IMR-90 (cell line): ENCODE measurements around the gene ENDOD1. TPM values are rescaled to one million over a fixed set of nuclear protein-coding genes. Genes with fewer than 3 reads are reported as not detected.

Source experiments
- ATAC-seq: fragments of 200-7000 bp; cut with Tn5 transposase; 2 replicates; pipeline ENCODE4 v1.9.1; 2020; ENCODE audit warnings: low read depth, mild to moderate bottlenecking, moderate library complexity
- BruUV-seq: library from RNA; stranded (reverse); fragments of 400-500 nt; replicated peaks from 2 replicates; lab custom pipeline; 2021; lab: Mats Ljungman, UMichigan
- CTCF ChIA-PET: fragments of 300-600 bp; formaldehyde crosslinking; extraction: SDS; loops from one replicate; lab custom pipeline; 2021; ENCODE audit warnings: antibody characterized with exemption; lab: Yijun Ruan, JAX
- POLR2A ChIA-PET: fragments of 300-600 bp; sonication (Branson Sonifier 250); formaldehyde crosslinking; loops from one replicate; lab custom pipeline; 2022; ENCODE audit warnings: antibody characterized with exemption; ENCODE audit not compliant: unreplicated experiment; lab: Charles Lee
- DNase-seq: peaks from one replicate; pipeline ENCODE4 v3.0.0; 2013
- H2AFZ ChIP-seq: replicated peaks from 2 replicates; pipeline ENCODE3; 2013; ENCODE audit warnings: low read length, mild to moderate bottlenecking; ENCODE audit not compliant: poor library complexity
- H2AK5ac ChIP-seq: 2 replicates; pipeline ENCODE4 v1.6.1; 2013; ENCODE audit warnings: low read depth, low read length, inconsistent platforms
- H2AK9ac ChIP-seq: replicated peaks from 2 replicates; pipeline ENCODE3; 2013; ENCODE audit warnings: mild to moderate bottlenecking, low read depth, low read length, moderate library complexity; ENCODE audit not compliant: poor library complexity
- H2BK120ac ChIP-seq: 2 replicates; pipeline ENCODE4 v1.6.1; 2013; ENCODE audit warnings: low read depth, low read length, inconsistent platforms
- H2BK15ac ChIP-seq: 3 replicates; pipeline ENCODE4 v1.6.1; 2013; ENCODE audit warnings: low read depth, low read length, inconsistent platforms
- H2BK20ac ChIP-seq: 2 replicates; pipeline ENCODE4 v1.6.1; 2013; ENCODE audit warnings: low read depth, mild to moderate bottlenecking, inconsistent platforms, low read length, moderate library complexity
- H2BK5ac ChIP-seq: 2 replicates; pipeline ENCODE4 v1.6.1; 2013; ENCODE audit warnings: mild to moderate bottlenecking, low read depth, low read length, inconsistent platforms; ENCODE audit not compliant: poor library complexity, severe bottlenecking
- H3K14ac ChIP-seq: replicated peaks from 2 replicates; pipeline ENCODE4 v1.6.1; 2013; ENCODE audit warnings: low read depth, low read length, inconsistent platforms
- H3K18ac ChIP-seq: 2 replicates; pipeline ENCODE4 v1.6.1; 2013; ENCODE audit warnings: low read depth, low read length, control low read depth
- H3K23ac ChIP-seq: 2 replicates; pipeline ENCODE4 v1.6.1; 2013; ENCODE audit warnings: low read depth, low read length, inconsistent platforms
- H3K27ac ChIP-seq: 2 replicates; pipeline ENCODE4 v1.5.1; 2013; ENCODE audit warnings: mild to moderate bottlenecking, control low read depth, low read length; ENCODE audit not compliant: insufficient read depth
- H3K27me3 ChIP-seq: 2 replicates; pipeline ENCODE4 v1.6.1; 2013; ENCODE audit warnings: low read length; ENCODE audit not compliant: control insufficient read depth, insufficient read depth
- H3K36me3 ChIP-seq: 2 replicates; pipeline ENCODE4 v1.6.1; 2013; ENCODE audit warnings: low read length, mixed read lengths; ENCODE audit not compliant: control insufficient read depth, insufficient read depth
- H3K4ac ChIP-seq: 2 replicates; pipeline ENCODE4 v1.6.1; 2013; ENCODE audit warnings: low read depth, low read length, inconsistent platforms
- H3K4me1 ChIP-seq: 2 replicates; pipeline ENCODE4 v1.6.1; 2013; ENCODE audit warnings: low read length, mixed read lengths; ENCODE audit not compliant: control insufficient read depth, insufficient read depth
- H3K4me2 ChIP-seq: 2 replicates; pipeline ENCODE4 v1.6.1; 2013; ENCODE audit warnings: low read depth, mild to moderate bottlenecking, control low read depth, low read length, moderate library complexity
- H3K4me3 ChIP-seq: 2 replicates; pipeline ENCODE4 v1.5.1; 2013; ENCODE audit warnings: low read depth, mild to moderate bottlenecking, control low read depth, low read length, moderate library complexity; ENCODE audit not compliant: insufficient read depth
- H3K56ac ChIP-seq: 2 replicates; pipeline ENCODE4 v1.6.1; 2013; ENCODE audit warnings: low read length, inconsistent platforms; ENCODE audit not compliant: insufficient read depth; ENCODE audit errors: extremely low read depth
- H3K79me1 ChIP-seq, 2 experiments: 2 replicates each; pipeline ENCODE4 v1.6.1; 2013; ENCODE audit warnings: low read length in 2 of 2, inconsistent platforms in 1 of 2, low read depth in 1 of 2
- H3K9ac ChIP-seq: 2 replicates; pipeline ENCODE4 v1.6.1; 2013; ENCODE audit warnings: low read depth, low read length, control low read depth
- H3K9me1 ChIP-seq: 2 replicates; pipeline ENCODE4 v1.6.1; 2013; ENCODE audit warnings: low read length, inconsistent platforms; ENCODE audit not compliant: insufficient read depth
- H3K9me3 ChIP-seq: 2 replicates; pipeline ENCODE4 v1.6.1; 2013; ENCODE audit warnings: low read length; ENCODE audit not compliant: control insufficient read depth, insufficient read depth
- H4K20me1 ChIP-seq: 2 replicates; pipeline ENCODE4 v1.6.1; 2013; ENCODE audit warnings: low read length, inconsistent platforms; ENCODE audit not compliant: insufficient read depth
- H4K5ac ChIP-seq: 2 replicates; pipeline ENCODE4 v1.6.1; 2013; ENCODE audit warnings: mild to moderate bottlenecking, low read depth, low read length, control low read depth
- H4K8ac ChIP-seq, 2 experiments: 2 replicates each; pipeline ENCODE4 v1.6.1; 2013; ENCODE audit warnings: low read depth in 2 of 2, low read length in 2 of 2, control low read depth in 1 of 2, inconsistent platforms in 1 of 2
- H4K91ac ChIP-seq: 2 replicates; pipeline ENCODE4 v1.6.1; 2013; ENCODE audit warnings: low read depth, low read length, inconsistent platforms; ENCODE audit not compliant: insufficient read depth
- BHLHE40 ChIP-seq: fragments of 150-350 bp; IDR thresholded peaks from 2 replicates; pipeline ENCODE4 v1.6.1; 2016; ENCODE audit warnings: mild to moderate bottlenecking, low read depth, low read length
- CHD1 ChIP-seq: IDR thresholded peaks from 2 replicates; pipeline ENCODE4 v1.6.1; 2012; ENCODE audit warnings: low read depth, low read length, improper control_type of control experiment
- CTCF ChIP-seq: conservative IDR thresholded peaks from 2 replicates; pipeline ENCODE4 v1.5.1; 2012; ENCODE audit warnings: mild to moderate bottlenecking, low read depth, low read length, improper control_type of control experiment
- ELK1 ChIP-seq: fragments of 150-350 bp; IDR thresholded peaks from 2 replicates; pipeline ENCODE4 v1.6.1; 2016; ENCODE audit warnings: low read depth, mild to moderate bottlenecking, low read length, moderate library complexity, borderline replicate concordance
- FOS ChIP-seq: fragments of 150-350 bp; IDR thresholded peaks from 2 replicates; pipeline ENCODE4 v1.6.1; 2016; ENCODE audit warnings: low read depth, low read length
- MAFK ChIP-seq: IDR thresholded peaks from 2 replicates; pipeline ENCODE4 v1.6.1; 2012; ENCODE audit warnings: low read depth, low read length, improper control_type of control experiment
- MAZ ChIP-seq: IDR thresholded peaks from 2 replicates; pipeline ENCODE4 v1.6.1; 2012; ENCODE audit warnings: low read depth, mild to moderate bottlenecking, low read length, improper control_type of control experiment, moderate library complexity, borderline replicate concordance
- MXI1 ChIP-seq: IDR thresholded peaks from 2 replicates; pipeline ENCODE4 v1.6.1; 2012; ENCODE audit warnings: low read depth, mild to moderate bottlenecking, low read length, moderate library complexity, borderline replicate concordance
- NFE2L2 ChIP-seq: fragments of 150-350 bp; IDR thresholded peaks from 2 replicates; pipeline ENCODE4 v1.6.1; 2016; ENCODE audit warnings: low read depth, mild to moderate bottlenecking, low read length
- POLR2A ChIP-seq: IDR thresholded peaks from 2 replicates; pipeline ENCODE4 v1.6.1; 2012; ENCODE audit warnings: mild to moderate bottlenecking, low read depth, low read length
- RAD21 ChIP-seq: IDR thresholded peaks from 2 replicates; pipeline ENCODE4 v1.6.1; 2012; ENCODE audit warnings: low read length, improper control_type of control experiment
- RCOR1 ChIP-seq: IDR thresholded peaks from 2 replicates; pipeline ENCODE4 v1.6.1; 2012; ENCODE audit warnings: mild to moderate bottlenecking, low read length, improper control_type of control experiment; ENCODE audit not compliant: insufficient replicate concordance
- RFX5 ChIP-seq: IDR thresholded peaks from 2 replicates; pipeline ENCODE4 v1.8.0; 2012; ENCODE audit warnings: low read depth, mild to moderate bottlenecking, low read length, moderate library complexity
- USF2 ChIP-seq: fragments of 150-350 bp; IDR thresholded peaks from 2 replicates; pipeline ENCODE4 v1.6.1; 2017; ENCODE audit warnings: mild to moderate bottlenecking, antibody characterized with exemption, low read length, low read depth
- WGBS, 2 experiments: methylation state at CpG; one replicate each; pipeline versions ENCODE4 v1.1.5 to v1.1.7; 2013; ENCODE audit warnings: missing lambda C conversion rate in 2 of 2; ENCODE audit not compliant: insufficient read length in 1 of 2; ENCODE audit errors: extremely low coverage in 2 of 2; 5-methylcytosine and 5-hydroxymethylcytosine counted together
- dilution Hi-C: fragments of 300-500 bp; cut with HindIII; formaldehyde crosslinking; loops from one replicate; pipeline ENCODE4 v1.14.3; 2018; ENCODE audit warnings: low sequenced_read_pairs; ENCODE audit not compliant: unreplicated experiment
- in situ Hi-C: fragments of 300-500 bp; cut with MboI; formaldehyde crosslinking; loops from 3 replicates; pipeline ENCODE4 v1.14.3; 2019; ENCODE audit warnings: low sequenced_read_pairs, inconsistent platforms, mixed read lengths
- intact Hi-C: fragments of 100-400 bp; cut with micrococcal nuclease; formaldehyde crosslinking; loops from 2 replicates; pipeline ENCODE4 v1.10.0; 2022
- polyA plus RNA-seq, 3 experiments: library from polyadenylated mRNA; depleted of rRNA; stranded (reverse); fragments of >200 nt; gene quantifications; 2 replicates each; pipeline ENCODE4 v1.2.3, GENCODE V29; 2012; ENCODE audit warnings: low replicate concordance in 1 of 3
- total RNA-seq: library from RNA; depleted of rRNA; stranded (reverse); fragments of >200 nt; gene quantifications from 2 replicates; pipeline ENCODE4 v1.2.3, GENCODE V29; 2012

The ENDOD1 gene
- total and polyA plus RNA-seq, 2 of the 4 experiments (the other 2 are of a cell fraction), result 7.0 to 17.6 TPM

- POLR2A ChIA-PET, result no interaction called here
These were observed 33.9 kb downstream of the ENDOD1 start for GRCh38 chr11:95123556-95123955.

More at GRCh38 chr11:95123556-95123955, 33.9 kb downstream of the ENDOD1 start:
- no peak overlapping the region for H3K27ac ChIP-seq
- no peaks in the 10 kb centered on the region for H3K27me3 ChIP-seq
- TF ChIP-seq CTCF (no peak), ELK1 (no peak), FOS (no peak), MAFK (no peak), USF2 (no peak), POLR2A (no peak), RCOR1 (no peak), CHD1 (no peak), RFX5 (no peak), MAZ (no peak), BHLHE40 (no peak), MXI1 (no peak), NFE2L2 (no peak), RAD21 (no peak)
- H3K4ac ChIP-seq, result no peak overlapping the region
- WGBS, 2 experiments, result no CpG with 5 or more reads among the region's 3 CpGs
- no peaks in the 10 kb centered on the region for H3K79me1 ChIP-seq
- dilution Hi-C loops, result no loop called here
- no peak overlapping the region for H2AK9ac ChIP-seq
- H4K20me1 ChIP-seq, result no peaks in the 10 kb centered on the region
- DNase-seq (no peak), ATAC-seq (no peak)
- no peak overlapping the region for H3K4me3 ChIP-seq
- BruUV-seq, result no TSS peak
- no peak overlapping the region for H2BK120ac ChIP-seq
- H2AK5ac ChIP-seq, result no peak overlapping the region
- H2BK5ac ChIP-seq, result no peak overlapping the region
- no peak overlapping the region for H3K4me2 ChIP-seq
- no peak overlapping the region for H3K14ac ChIP-seq
- H4K91ac ChIP-seq, result no peak overlapping the region
- H3K9me3 ChIP-seq, result no peaks in the 10 kb centered on the region
- H2BK15ac ChIP-seq, result no peak overlapping the region
- H3K36me3 ChIP-seq, result no peaks in the 10 kb centered on the region
- H3K23ac ChIP-seq, result no peak overlapping the region
- H3K56ac ChIP-seq, result no peak overlapping the region
- no peak overlapping the region for H3K18ac ChIP-seq
- no peak overlapping the region for H3K9ac ChIP-seq
- H4K5ac ChIP-seq, result no peak overlapping the region
- intact Hi-C loops, result no loop called here
- H2AFZ ChIP-seq, result no peak overlapping the region
- H3K9me1 ChIP-seq, result no peaks in the 10 kb centered on the region
- no peak overlapping the region for H4K8ac ChIP-seq
- CTCF ChIA-PET, result no interaction called here
- H2BK20ac ChIP-seq, result no peak overlapping the region
- in situ Hi-C loops, result no loop called here
- H3K4me1 ChIP-seq, result no peaks in the 10 kb centered on the region
